ENCODE data around the gene RPUSD3.

GRCh38 chr3:9870978-9871377 is 27.2 kb upstream of the RPUSD3 start:
- TF ChIP-seq JUN (IDR thresholded peaks at IDR 0.05): no peak
- no peak for TF ChIP-seq CTCF (IDR thresholded peaks at IDR 0.05)
- TF ChIP-seq POLR2A (IDR thresholded peaks at IDR 0.05; ENCODE audit: low read length): no peak
- no peak for TF ChIP-seq TP53 (CRISPR knock-in tag; IDR thresholded peaks at IDR 0.05)
- TF ChIP-seq EHMT2 (IDR thresholded peaks at IDR 0.05; ENCODE audit: low read depth): no peak
- TF ChIP-seq RAD21 (conservative IDR thresholded peaks at IDR 0.05 in 1 of 2, IDR thresholded peaks at IDR 0.05 in 1 of 2): no peak
- TF ChIP-seq USF2 (IDR thresholded peaks at IDR 0.05): no peak
- no peak for TF ChIP-seq KDM1A (IDR thresholded peaks at IDR 0.05; ENCODE audit: low read depth)
- TF ChIP-seq ELK1 (IDR thresholded peaks at IDR 0.05; ENCODE audit: low read depth, low read length): no peak
- no peak for TF ChIP-seq NPAS2 (CRISPR knock-in tag; IDR thresholded peaks at IDR 0.05; ENCODE audit: borderline replicate concordance)
